HUES48 (cell line): ENCODE measurements around the gene TBC1D24.

Experiments used
- H3K27ac ChIP-seq: one replicate; pipeline ENCODE4 v1.7.0; 2013; ENCODE audit warnings: low read depth, low read length, inconsistent platforms
- H3K27me3 ChIP-seq: 2 replicates; pipeline ENCODE4 v1.6.1; 2013; ENCODE audit warnings: mild to moderate bottlenecking, low read length; ENCODE audit not compliant: control insufficient read depth, insufficient read depth
- H3K36me3 ChIP-seq: 2 replicates; pipeline ENCODE4 v1.6.1; 2013; ENCODE audit warnings: low read length; ENCODE audit not compliant: control insufficient read depth, insufficient read depth
- H3K4me1 ChIP-seq: 2 replicates; pipeline ENCODE4 v1.6.1; 2013; ENCODE audit warnings: mild to moderate bottlenecking, low read length; ENCODE audit not compliant: control insufficient read depth, insufficient read depth
- H3K4me3 ChIP-seq: 2 replicates; pipeline ENCODE4 v1.5.1; 2013; ENCODE audit warnings: mild to moderate bottlenecking, low read depth, low read length
- H3K9ac ChIP-seq: 2 replicates; pipeline ENCODE4 v1.6.1; 2013; ENCODE audit warnings: mild to moderate bottlenecking, low read depth, low read length, moderate library complexity
- H3K9me3 ChIP-seq: 2 replicates; pipeline ENCODE4 v1.6.1; 2013; ENCODE audit warnings: low read length; ENCODE audit not compliant: control insufficient read depth, insufficient read depth

TBC1D24 gene

DNA sequence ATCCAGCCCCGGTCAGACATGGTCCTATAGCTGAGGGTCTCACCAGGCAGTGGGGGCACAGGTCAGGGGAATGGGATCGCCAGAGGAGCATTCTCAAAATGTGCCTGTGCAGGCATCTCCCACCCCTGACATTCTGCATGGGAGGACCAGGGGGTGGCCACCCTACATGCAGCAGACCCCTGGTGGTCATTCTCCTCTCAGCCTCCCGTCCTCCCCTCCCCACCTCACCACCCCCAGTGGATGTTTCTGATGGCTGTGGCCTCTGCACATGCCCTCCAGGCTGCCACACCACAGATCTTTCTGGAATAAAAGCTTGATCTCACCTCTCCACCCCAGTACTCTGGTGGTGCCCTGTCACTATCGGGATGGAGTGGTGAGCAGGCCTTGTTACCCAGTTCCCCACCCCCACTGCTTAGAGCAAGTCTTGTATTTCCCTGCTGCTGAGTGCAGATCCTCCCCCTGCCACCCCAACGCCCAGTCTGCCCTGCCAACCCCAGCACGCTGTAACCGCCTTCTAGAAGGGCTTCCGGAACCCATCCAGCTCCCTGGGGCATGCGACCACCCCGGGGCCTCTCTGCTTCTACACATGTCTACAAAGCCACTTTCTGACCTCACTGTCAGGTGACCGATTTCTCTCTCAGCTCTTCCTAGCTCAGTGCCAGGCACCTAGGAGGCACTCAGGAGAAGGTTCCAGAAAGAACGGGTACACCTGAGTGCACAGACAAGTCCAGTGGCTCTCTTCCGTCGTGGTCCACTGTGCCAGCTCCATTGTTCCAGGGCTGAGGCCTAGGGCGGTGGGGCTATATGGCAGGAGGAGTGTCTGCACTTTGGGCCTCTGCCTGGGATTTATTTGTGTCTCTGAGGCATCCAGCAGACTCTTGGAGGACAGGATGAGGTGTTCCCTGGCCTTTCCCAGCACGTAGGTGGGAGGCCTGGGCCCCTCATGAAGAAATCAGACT lies 9.3 kb downstream of the TBC1D24 start:
- Histone ChIP-seq H3K36me3 (no peaks in the 10 kb centered on the region), H3K9ac (no peak overlapping the region), H3K9me3 (no peaks in the 10 kb centered on the region), H3K27ac (no peak overlapping the region), H3K27me3 (no peaks in the 10 kb centered on the region), H3K4me1 (no peaks in the 10 kb centered on the region), H3K4me3 (no peak overlapping the region)

DNA sequence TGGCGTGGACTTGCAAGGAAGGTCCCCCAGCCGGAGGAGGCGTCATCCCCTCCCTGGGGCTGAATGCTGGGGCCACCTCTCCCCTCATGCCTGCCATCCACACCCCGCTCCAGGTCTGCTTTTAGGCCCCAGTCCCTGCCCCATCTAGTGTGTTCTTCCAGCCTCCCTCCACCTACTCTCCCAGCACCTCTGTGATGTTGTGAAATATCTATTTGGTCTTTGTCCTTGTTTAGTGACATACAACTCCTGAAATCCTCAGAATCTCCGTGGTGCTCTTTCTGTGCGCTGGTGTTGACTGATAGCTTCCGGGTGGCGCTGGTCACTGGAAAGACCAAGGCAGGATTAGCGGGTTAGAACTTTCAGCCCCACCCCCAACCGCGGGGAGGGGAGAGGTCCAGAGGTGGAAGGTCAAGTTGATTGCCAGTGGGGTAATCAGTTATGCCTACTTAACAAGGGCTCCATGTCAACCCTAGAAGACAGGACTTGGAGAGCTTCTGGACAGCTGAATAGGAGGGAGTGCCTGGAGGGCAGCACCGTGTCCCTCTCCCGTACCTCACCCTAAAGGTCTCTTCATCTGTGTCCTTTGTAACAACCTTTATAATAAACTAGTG lies 10.1 kb downstream of the TBC1D24 start:
- no peaks in the 10 kb centered on the region for H3K4me1 ChIP-seq
- H3K27me3 ChIP-seq: no peaks in the 10 kb centered on the region
- H3K36me3 ChIP-seq: no peaks in the 10 kb centered on the region
- no peak overlapping the region for H3K4me3 ChIP-seq
- H3K27ac ChIP-seq: no peak overlapping the region
- H3K9ac ChIP-seq: no peak overlapping the region
- no peaks in the 10 kb centered on the region for H3K9me3 ChIP-seq

DNA sequence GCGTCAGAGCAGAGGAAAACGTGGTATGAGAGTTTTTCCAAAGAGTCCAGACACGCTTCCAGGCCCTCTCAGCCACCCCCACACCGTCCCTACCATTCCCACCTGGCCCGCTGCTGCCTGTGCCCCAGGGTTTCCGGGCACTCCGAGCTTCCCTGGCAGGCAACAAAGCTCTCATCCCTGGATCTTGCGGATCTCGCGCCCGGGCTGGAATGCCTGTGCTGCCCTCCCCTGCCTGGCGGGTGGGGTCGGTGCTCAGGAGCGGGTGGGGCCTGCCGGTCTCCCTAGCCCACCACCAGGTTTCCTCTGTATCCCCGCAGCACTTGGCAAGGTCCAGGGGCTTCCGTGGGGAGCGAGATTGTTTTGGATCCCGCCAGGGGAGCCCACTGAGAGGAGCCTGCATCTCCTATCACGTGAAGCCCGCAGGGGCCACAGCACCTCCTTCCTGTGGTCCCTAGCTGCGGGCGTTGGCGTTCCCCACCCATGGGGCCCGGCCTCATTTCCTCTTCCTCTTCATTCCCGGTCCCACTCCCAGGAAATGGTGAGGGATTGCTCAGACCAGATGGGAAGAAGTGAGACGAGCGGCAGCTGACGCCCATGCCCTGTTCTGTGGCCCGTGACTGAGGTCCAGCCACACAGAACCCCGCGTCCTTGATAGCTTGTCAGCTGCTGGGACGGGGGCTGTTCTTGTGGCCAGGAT lies 11.0 kb downstream of the TBC1D24 start:
- Histone ChIP-seq H3K9ac (no peak overlapping the region), H3K9me3 (no peaks in the 10 kb centered on the region), H3K4me1 (no peaks in the 10 kb centered on the region)

DNA sequence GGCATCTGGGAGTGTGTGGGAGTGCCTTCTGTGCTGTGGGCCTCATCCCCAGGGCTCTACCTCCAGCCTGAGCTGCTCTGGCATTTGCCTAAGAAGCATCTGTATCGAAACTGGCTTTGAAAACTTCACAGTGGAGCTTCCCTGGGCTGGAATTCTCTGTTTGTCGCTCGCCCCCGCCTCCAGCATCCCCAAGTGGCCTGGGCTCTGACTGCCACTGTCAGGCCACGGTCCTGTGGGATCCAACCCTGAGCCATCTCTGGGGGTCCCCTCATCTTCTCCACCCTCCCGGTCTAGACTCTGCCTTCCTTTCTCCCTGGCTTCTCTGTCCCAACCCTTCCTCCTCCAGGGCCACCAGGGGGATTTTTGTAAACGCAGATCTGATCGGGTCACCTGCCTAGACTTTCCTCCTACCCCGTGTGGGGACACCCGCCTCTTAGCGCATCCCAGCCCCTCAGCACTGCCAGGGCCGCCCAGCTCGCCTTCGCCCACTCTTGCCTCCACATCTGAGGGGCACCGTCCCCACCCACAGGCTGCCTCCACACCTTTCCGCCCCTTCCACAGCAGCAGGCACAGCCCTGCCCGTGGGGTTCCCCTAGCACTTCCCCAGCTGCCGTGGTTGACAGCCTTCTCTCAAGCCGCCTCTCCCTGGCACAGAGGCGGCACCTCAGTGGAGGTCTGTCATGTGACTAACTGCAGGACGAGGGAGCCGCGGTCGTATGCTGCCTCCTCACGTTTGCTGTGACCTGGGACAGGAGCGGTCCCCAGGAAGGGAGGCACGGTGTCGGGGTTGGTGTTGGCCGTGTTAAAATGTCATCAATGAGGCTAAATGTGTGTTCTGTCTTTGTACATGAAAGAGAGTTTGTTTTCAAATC lies 12.0 kb downstream of the TBC1D24 start:
- H3K9ac ChIP-seq: no peak overlapping the region
- no peak overlapping the region for H3K27ac ChIP-seq
- no peaks in the 10 kb centered on the region for H3K9me3 ChIP-seq
- no peaks in the 10 kb centered on the region for H3K27me3 ChIP-seq
- no peak overlapping the region for H3K4me3 ChIP-seq
- H3K36me3 ChIP-seq: no peaks in the 10 kb centered on the region
- H3K4me1 ChIP-seq: no peaks in the 10 kb centered on the region

More for the DNA sequence above, 11.0 kb downstream of the TBC1D24 start:
- Histone ChIP-seq H3K27me3 (no peaks in the 10 kb centered on the region), H3K36me3 (no peaks in the 10 kb centered on the region), H3K4me3 (no peak overlapping the region), H3K27ac (no peak overlapping the region)

DNA sequence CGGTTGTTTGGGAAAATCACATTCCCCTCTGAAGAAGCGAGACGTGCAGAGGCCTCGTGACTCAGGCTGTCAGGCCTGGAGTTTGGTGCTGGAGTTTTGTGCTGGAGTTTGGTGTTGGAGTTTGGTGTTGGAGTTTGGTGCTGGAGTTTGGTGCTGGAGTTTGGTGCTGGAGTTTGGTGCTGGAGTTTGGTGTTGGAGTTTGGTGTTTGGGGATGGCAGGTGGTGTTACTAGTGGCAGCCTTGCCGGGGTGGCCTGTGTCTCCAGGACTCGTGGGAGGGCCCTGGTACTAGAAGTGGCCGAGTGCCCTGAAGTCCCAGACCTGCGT lies 12.6 kb downstream of the TBC1D24 start:
- no peak overlapping the region for H3K4me3 ChIP-seq
- H3K9ac ChIP-seq: no peak overlapping the region
- H3K27me3 ChIP-seq: no peaks in the 10 kb centered on the region
- no peaks in the 10 kb centered on the region for H3K9me3 ChIP-seq
- no peaks in the 10 kb centered on the region for H3K36me3 ChIP-seq
- H3K27ac ChIP-seq: no peak overlapping the region
- no peaks in the 10 kb centered on the region for H3K4me1 ChIP-seq

DNA sequence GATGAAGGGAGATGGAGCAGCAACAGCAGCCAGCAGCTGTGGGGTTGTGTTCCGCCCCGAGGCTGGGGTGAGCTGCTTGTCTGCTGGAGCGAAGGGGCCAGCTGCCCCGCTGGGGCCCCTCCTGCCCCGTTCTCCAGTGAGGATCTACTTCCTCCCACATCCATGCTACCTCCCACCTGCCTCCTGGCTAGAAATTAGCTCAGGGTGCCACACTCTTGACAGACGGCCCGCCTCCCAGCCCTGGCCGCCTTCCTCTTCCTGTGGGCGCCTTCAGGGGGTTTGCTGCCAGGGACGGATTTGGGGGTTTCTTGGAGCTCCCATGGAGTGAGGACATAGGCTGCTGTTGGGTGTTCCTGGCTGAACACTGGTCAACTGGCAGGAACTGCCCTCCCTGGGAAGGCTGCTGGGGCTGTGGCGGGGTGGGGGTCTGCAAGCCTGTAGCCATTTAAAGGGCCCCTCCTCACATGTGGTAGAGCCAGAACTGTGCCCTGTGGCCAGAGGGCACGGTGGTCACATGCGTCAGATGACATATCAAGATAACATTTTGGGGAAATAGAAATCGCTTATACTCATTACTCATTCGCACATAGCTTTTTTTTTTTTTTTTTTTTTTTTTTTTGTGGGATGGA lies 13.1 kb downstream of the TBC1D24 start:
- Histone ChIP-seq H3K27ac (no peak overlapping the region), H3K9me3 (no peaks in the 10 kb centered on the region), H3K9ac (no peak overlapping the region), H3K4me3 (no peak overlapping the region), H3K4me1 (no peaks in the 10 kb centered on the region), H3K27me3 (no peaks in the 10 kb centered on the region), H3K36me3 (no peaks in the 10 kb centered on the region)

DNA sequence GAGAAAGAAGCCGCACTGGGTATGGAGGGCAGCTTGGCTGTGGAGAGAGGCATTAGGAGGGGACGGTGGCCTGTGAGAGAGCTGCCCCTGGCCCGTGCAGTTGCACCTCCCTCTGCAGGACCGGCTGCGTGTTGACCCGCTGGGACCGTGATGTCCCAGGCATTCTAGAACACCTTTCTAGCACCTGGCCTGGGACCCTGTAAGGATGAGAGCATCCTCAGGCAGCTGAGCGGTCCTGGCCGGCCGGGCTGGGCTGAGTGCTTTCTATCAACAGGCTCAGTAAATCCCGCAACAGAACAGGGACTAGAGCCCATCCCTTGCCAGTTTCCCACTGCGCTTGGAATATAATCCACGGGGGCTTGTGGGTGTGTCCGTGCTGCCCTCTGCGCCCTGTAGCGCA lies 14.7 kb downstream of the TBC1D24 start:
- Histone ChIP-seq H3K27me3 (no peaks in the 10 kb centered on the region), H3K27ac (no peak overlapping the region), H3K36me3 (no peaks in the 10 kb centered on the region), H3K9me3 (no peaks in the 10 kb centered on the region), H3K4me1 (no peaks in the 10 kb centered on the region), H3K9ac (no peak overlapping the region), H3K4me3 (no peak overlapping the region)

DNA sequence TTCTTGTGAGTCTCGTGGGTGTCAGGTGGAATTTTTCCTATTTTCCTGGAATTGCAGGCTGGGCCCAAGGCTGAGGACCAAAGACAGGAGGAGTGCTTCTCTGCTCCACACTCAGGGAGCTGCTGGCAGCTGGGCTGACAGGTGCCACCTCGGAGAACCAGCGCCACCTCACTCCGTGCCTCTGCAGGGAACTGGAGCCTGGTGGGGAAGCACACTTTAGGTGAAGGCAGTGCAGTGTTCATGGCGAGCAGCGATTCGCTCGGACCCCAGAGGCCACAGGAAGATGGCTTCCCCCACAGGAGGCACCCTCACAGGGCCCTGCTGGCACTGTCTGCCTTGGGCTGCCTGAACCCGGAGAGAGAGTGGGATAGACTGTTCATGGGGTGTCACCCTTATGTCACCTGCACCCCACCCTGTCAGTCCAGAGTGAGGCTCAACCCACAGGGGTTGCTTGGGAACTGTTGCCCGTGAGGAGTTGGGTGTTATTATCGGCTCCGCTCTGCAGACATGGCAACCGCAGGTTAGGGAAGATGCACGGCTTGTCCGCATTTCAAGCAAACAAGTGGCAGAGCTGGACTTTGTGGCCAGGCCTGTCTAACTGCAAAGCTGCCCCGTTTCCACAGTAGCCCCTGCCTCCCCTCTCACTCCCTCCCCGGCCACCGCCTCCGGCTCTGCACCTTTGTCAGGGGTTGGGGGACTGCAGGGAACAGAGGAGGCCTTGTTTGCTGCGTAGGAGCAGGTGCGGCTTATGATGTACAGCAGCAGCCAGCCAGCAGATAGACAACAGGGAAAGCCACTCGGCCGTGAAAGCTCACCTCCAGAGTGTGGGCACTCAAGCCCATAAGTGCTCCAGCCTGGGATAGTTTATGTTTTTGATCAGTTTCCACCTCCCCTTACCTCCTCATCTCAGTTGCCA lies 15.5 kb downstream of the TBC1D24 start:
- Histone ChIP-seq H3K27me3 (no peaks in the 10 kb centered on the region), H3K9me3 (no peaks in the 10 kb centered on the region), H3K36me3 (no peaks in the 10 kb centered on the region), H3K4me3 (no peak overlapping the region), H3K9ac (no peak overlapping the region), H3K27ac (no peak overlapping the region), H3K4me1 (no peaks in the 10 kb centered on the region)

DNA sequence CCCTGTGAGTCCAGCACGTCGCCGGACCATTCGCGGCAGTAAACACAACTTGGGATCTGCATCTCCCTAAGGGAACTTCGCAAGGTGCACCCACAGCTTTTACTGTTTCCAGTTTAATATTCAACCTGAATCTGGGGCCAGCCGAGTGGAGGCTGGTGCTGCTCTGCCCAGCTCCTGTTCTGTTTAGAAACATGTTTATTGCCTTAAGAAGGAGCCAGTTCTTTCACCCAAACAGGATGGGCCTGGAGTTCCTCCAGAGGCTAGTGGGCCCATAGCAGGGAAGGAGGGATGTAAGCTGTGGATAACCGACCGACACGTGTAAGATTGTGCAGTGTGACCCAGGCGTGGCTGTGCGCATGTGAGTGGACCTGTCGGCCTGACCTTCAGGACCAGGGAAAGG lies 17.4 kb downstream of the TBC1D24 start:
- peaks cover 14% of the 10 kb centered on the region; the same call in 1 of the 2 replicates for H3K36me3 ChIP-seq
- no peaks in the 10 kb centered on the region for H3K4me1 ChIP-seq
- no peak overlapping the region for H3K9ac ChIP-seq
- H3K27me3 ChIP-seq: no peaks in the 10 kb centered on the region
- no peak overlapping the region for H3K27ac ChIP-seq
- H3K4me3 ChIP-seq: no peak overlapping the region
- no peaks in the 10 kb centered on the region for H3K9me3 ChIP-seq
